Activated T-helper 2 cell treated with anti-CD3 and anti-CD28 coated beads, Interferon-gamma antibody, Interleukin-2, Interleukin-4, amounts not matched to agents 10 μg/mL and 5 μg/mL and 100 μg/mL, durations not matched to agents 14 hours and 24 hours and 36 hours (primary cell): ENCODE measurements around the gene RHOU. TPM values are rescaled to one million over a fixed set of nuclear protein-coding genes. Genes with fewer than 3 reads are reported as not detected.

Source experiments
- DNase-seq: peaks from one replicate; pipeline ENCODE4 v3.0.0; 2021; ENCODE audit warnings: low spot score
- H3K27ac Mint-ChIP-seq: one replicate; pipeline ENCODE4 v1.8.0; 2021; ENCODE audit warnings: mixed read lengths
- H3K27me3 Mint-ChIP-seq: one replicate; pipeline ENCODE4 v1.8.0; 2021; ENCODE audit warnings: low read depth, mixed read lengths
- H3K36me3 Mint-ChIP-seq: one replicate; pipeline ENCODE4 v1.8.0; 2021; ENCODE audit warnings: low read depth, mixed read lengths
- H3K4me1 Mint-ChIP-seq: one replicate; pipeline ENCODE4 v1.8.0; 2021; ENCODE audit warnings: low read depth, mixed read lengths
- H3K4me3 Mint-ChIP-seq: one replicate; pipeline ENCODE4 v1.8.0; 2021; ENCODE audit warnings: low read depth, mild to moderate bottlenecking, moderate library complexity, mixed read lengths
- H3K9me3 Mint-ChIP-seq: one replicate; pipeline ENCODE4 v1.8.0; 2021; ENCODE audit warnings: mixed read lengths
- intact Hi-C: fragments of 100-400 bp; cut with micrococcal nuclease; formaldehyde crosslinking; loops from one replicate; pipeline ENCODE4 v1.15.1; 2023
- total RNA-seq: library from RNA; stranded (reverse); gene quantifications from 2 replicates; pipeline ENCODE4 v1.2.3, GENCODE V29; 2022

Gene RHOU
- total RNA-seq, 1 donor from 2014 or later = 0.18 TPM

- Mint-ChIP-seq H3K27ac (no peak overlapping the region), H3K4me3 (no peak overlapping the region), H3K27me3 (peaks cover 26% of the 10 kb centered on the region), H3K4me1 (no peaks in the 10 kb centered on the region), H3K9me3 (no peaks in the 10 kb centered on the region), H3K36me3 (no peaks in the 10 kb centered on the region)
- no peak for DNase-seq
- intact Hi-C loops = no loop called here
These were observed 7.1 kb downstream of the RHOU start for GRCh38 chr1:228742281-228742860.

GRCh38 chr1:228743405-228743804, 8.1 kb downstream of the RHOU start:
- no peaks in the 10 kb centered on the region for H3K36me3 Mint-ChIP-seq
- H3K27ac Mint-ChIP-seq = no peak overlapping the region
- intact Hi-C loops = no loop called here
- peaks cover 16% of the 10 kb centered on the region for H3K27me3 Mint-ChIP-seq
- no peak overlapping the region for H3K4me3 Mint-ChIP-seq
- no peak for DNase-seq
- no peaks in the 10 kb centered on the region for H3K9me3 Mint-ChIP-seq
- H3K4me1 Mint-ChIP-seq = peaks cover 7% of the 10 kb centered on the region

- Mint-ChIP-seq H3K27me3 (peaks cover 12% of the 10 kb centered on the region), H3K4me3 (no peak overlapping the region), H3K36me3 (no peaks in the 10 kb centered on the region), H3K9me3 (no peaks in the 10 kb centered on the region), H3K4me1 (peaks cover 12% of the 10 kb centered on the region), H3K27ac (no peak overlapping the region)
- no peak for DNase-seq
- intact Hi-C loops = no loop called here
These were observed 9.1 kb downstream of the RHOU start for GRCh38 chr1:228744356-228744755.

GRCh38 chr1:228744918-228745317, 9.6 kb downstream of the RHOU start:
- Mint-ChIP-seq H3K27me3 (peaks cover 9% of the 10 kb centered on the region), H3K4me1 (peaks cover 15% of the 10 kb centered on the region), H3K4me3 (no peak overlapping the region), H3K36me3 (no peaks in the 10 kb centered on the region), H3K9me3 (no peaks in the 10 kb centered on the region), H3K27ac (no peak overlapping the region)
- no peak for DNase-seq
- intact Hi-C loops = no loop called here

- no peak for DNase-seq
- peaks cover 15% of the 10 kb centered on the region for H3K4me1 Mint-ChIP-seq
- no peaks in the 10 kb centered on the region for H3K36me3 Mint-ChIP-seq
- peaks cover 7% of the 10 kb centered on the region for H3K27me3 Mint-ChIP-seq
- no peak overlapping the region for H3K4me3 Mint-ChIP-seq
- intact Hi-C loops = no loop called here
- no peak overlapping the region for H3K27ac Mint-ChIP-seq
- no peaks in the 10 kb centered on the region for H3K9me3 Mint-ChIP-seq
These were observed 10.2 kb downstream of the RHOU start for GRCh38 chr1:228745497-228745896.

- DNase-seq = no peak
- Mint-ChIP-seq H3K27me3 (peaks cover 10% of the 10 kb centered on the region), H3K4me3 (no peak overlapping the region), H3K36me3 (no peaks in the 10 kb centered on the region), H3K9me3 (no peaks in the 10 kb centered on the region), H3K4me1 (peaks cover 28% of the 10 kb centered on the region), H3K27ac (no peak overlapping the region)
- intact Hi-C loops = no loop called here
These were observed 12.1 kb downstream of the RHOU start for GRCh38 chr1:228747301-228747935.

GRCh38 chr1:228748029-228748428, 12.8 kb downstream of the RHOU start:
- H3K4me3 Mint-ChIP-seq = no peak overlapping the region
- intact Hi-C loops = no loop called here
- H3K9me3 Mint-ChIP-seq = no peaks in the 10 kb centered on the region
- no peak overlapping the region for H3K27ac Mint-ChIP-seq
- no peak for DNase-seq
- H3K4me1 Mint-ChIP-seq = peaks cover 28% of the 10 kb centered on the region
- peaks cover 10% of the 10 kb centered on the region for H3K27me3 Mint-ChIP-seq
- no peaks in the 10 kb centered on the region for H3K36me3 Mint-ChIP-seq

GRCh38 chr1:228748431-228748830, 13.2 kb downstream of the RHOU start:
- no peak overlapping the region for H3K4me3 Mint-ChIP-seq
- H3K27ac Mint-ChIP-seq = no peak overlapping the region
- no peaks in the 10 kb centered on the region for H3K9me3 Mint-ChIP-seq
- no peak for DNase-seq
- H3K4me1 Mint-ChIP-seq = peaks cover 28% of the 10 kb centered on the region
- intact Hi-C loops = no loop called here
- no peaks in the 10 kb centered on the region for H3K36me3 Mint-ChIP-seq
- H3K27me3 Mint-ChIP-seq = peaks cover 10% of the 10 kb centered on the region

GRCh38 chr1:228749765-228750164, 14.5 kb downstream of the RHOU start:
- Mint-ChIP-seq H3K27ac (no peak overlapping the region), H3K36me3 (no peaks in the 10 kb centered on the region), H3K27me3 (peaks cover 16% of the 10 kb centered on the region), H3K4me3 (no peak overlapping the region), H3K9me3 (no peaks in the 10 kb centered on the region), H3K4me1 (peaks cover 28% of the 10 kb centered on the region)
- DNase-seq = no peak
- intact Hi-C loops = no loop called here

- peaks cover 35% of the 10 kb centered on the region for H3K4me1 Mint-ChIP-seq
These were observed 15.6 kb downstream of the RHOU start for GRCh38 chr1:228750915-228751314.

GRCh38 chr1:228751360-228752098, 16.2 kb downstream of the RHOU start:
- H3K4me3 Mint-ChIP-seq = no peak overlapping the region
- intact Hi-C loops = loop anchor here (1.0 kb wide), 1 partner anchor 43 kb away; no protein-coding TSS in a partner anchor
- H3K36me3 Mint-ChIP-seq = no peaks in the 10 kb centered on the region
- no peak overlapping the region for H3K27ac Mint-ChIP-seq
- H3K9me3 Mint-ChIP-seq = no peaks in the 10 kb centered on the region
- peaks cover 38% of the 10 kb centered on the region for H3K4me1 Mint-ChIP-seq
- DNase-seq = no peak
- H3K27me3 Mint-ChIP-seq = peaks cover 31% of the 10 kb centered on the region

More at GRCh38 chr1:228750915-228751314, 15.6 kb downstream of the RHOU start:
- Mint-ChIP-seq H3K4me3 (no peak overlapping the region), H3K27me3 (peaks cover 25% of the 10 kb centered on the region), H3K9me3 (no peaks in the 10 kb centered on the region), H3K36me3 (no peaks in the 10 kb centered on the region), H3K27ac (no peak overlapping the region)
- intact Hi-C loops = loop anchor here (1.0 kb wide), 1 partner anchor 43 kb away; no protein-coding TSS in a partner anchor
- no peak for DNase-seq

- Mint-ChIP-seq H3K36me3 (no peaks in the 10 kb centered on the region), H3K27me3 (peaks cover 37% of the 10 kb centered on the region), H3K4me1 (peaks cover 38% of the 10 kb centered on the region), H3K4me3 (no peak overlapping the region), H3K27ac (no peak overlapping the region), H3K9me3 (peaks cover 7% of the 10 kb centered on the region)
- intact Hi-C loops = no loop called here
- no peak for DNase-seq
These were observed 17.0 kb downstream of the RHOU start for GRCh38 chr1:228752258-228752657.

- Mint-ChIP-seq H3K36me3 (no peaks in the 10 kb centered on the region), H3K27ac (no peak overlapping the region), H3K9me3 (peaks cover 7% of the 10 kb centered on the region), H3K4me1 (peaks cover 35% of the 10 kb centered on the region), H3K4me3 (no peak overlapping the region), H3K27me3 (peaks cover 39% of the 10 kb centered on the region)
- DNase-seq = no peak
- intact Hi-C loops = no loop called here
These were observed 17.5 kb downstream of the RHOU start for GRCh38 chr1:228752675-228753265.
